OCI-LY1 (cell line): ENCODE measurements around the gene ACOT8.

Experiments
- EZH2 ChIP-seq: fragments of 200-600 bp; sonication (generic), shearing (Covaris generic); IDR thresholded peaks from 2 replicates; pipeline ENCODE4 v1.8.0; 2017; ENCODE audit warnings: borderline replicate concordance, mixed run types, mild to moderate bottlenecking, antibody characterized with exemption, low read length, moderate library complexity, mixed read lengths
- TF ChIP-seq, protein P1 (sequence below): fragments of 200-600 bp; sonication (generic), shearing (Covaris generic); IDR thresholded peaks from 2 replicates; pipeline ENCODE4 v1.5.1; 2017; ENCODE audit warnings: mild to moderate bottlenecking, antibody characterized with exemption, low read length, moderate library complexity, mixed read lengths

DNA sequence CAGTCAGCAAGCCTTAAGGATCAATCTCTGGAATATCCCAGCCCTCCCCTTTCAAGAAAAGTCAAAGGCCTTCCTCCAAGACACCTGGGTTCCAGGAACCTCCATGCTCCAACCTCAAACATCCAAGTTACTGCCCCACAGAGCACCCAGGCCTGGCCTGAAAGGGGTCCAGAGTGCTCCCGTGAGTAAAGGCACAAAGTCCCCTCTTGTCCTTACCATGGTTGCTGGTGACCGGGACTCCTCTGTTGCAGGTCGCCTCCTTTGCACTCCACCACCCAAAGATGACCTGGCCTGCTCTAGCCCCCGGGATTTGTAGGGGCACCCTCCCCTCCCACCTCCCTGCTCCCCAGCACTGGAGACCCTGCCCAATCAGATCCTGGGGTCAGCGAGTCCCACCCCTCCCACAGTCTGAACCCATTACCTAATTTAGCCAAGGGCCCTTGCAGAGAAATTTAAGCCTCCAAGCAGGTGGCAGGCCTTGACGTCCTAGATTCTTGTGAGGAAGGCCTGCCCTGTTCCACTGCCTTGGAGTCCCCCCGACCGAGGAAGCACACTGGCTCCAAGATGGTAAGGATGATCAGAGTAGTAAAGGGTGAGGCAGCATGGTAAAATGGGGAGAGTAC lies 30.1 kb downstream of the ACOT8 start, which contains the start of gene TNNC2:
- TF ChIP-seq, protein P1, sequence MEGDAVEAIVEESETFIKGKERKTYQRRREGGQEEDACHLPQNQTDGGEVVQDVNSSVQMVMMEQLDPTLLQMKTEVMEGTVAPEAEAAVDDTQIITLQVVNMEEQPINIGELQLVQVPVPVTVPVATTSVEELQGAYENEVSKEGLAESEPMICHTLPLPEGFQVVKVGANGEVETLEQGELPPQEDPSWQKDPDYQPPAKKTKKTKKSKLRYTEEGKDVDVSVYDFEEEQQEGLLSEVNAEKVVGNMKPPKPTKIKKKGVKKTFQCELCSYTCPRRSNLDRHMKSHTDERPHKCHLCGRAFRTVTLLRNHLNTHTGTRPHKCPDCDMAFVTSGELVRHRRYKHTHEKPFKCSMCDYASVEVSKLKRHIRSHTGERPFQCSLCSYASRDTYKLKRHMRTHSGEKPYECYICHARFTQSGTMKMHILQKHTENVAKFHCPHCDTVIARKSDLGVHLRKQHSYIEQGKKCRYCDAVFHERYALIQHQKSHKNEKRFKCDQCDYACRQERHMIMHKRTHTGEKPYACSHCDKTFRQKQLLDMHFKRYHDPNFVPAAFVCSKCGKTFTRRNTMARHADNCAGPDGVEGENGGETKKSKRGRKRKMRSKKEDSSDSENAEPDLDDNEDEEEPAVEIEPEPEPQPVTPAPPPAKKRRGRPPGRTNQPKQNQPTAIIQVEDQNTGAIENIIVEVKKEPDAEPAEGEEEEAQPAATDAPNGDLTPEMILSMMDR, result no peak
- TF ChIP-seq EZH2, result no peak
